CD4-positive, alpha-beta T cell treated with Interferon gamma for 1 hour (primary cell): ENCODE data around the gene TREH.

Experiments
- DNase-seq: peaks from one replicate; pipeline ENCODE4 v3.0.0-alpha.2; 2020

TREH gene

DNA sequence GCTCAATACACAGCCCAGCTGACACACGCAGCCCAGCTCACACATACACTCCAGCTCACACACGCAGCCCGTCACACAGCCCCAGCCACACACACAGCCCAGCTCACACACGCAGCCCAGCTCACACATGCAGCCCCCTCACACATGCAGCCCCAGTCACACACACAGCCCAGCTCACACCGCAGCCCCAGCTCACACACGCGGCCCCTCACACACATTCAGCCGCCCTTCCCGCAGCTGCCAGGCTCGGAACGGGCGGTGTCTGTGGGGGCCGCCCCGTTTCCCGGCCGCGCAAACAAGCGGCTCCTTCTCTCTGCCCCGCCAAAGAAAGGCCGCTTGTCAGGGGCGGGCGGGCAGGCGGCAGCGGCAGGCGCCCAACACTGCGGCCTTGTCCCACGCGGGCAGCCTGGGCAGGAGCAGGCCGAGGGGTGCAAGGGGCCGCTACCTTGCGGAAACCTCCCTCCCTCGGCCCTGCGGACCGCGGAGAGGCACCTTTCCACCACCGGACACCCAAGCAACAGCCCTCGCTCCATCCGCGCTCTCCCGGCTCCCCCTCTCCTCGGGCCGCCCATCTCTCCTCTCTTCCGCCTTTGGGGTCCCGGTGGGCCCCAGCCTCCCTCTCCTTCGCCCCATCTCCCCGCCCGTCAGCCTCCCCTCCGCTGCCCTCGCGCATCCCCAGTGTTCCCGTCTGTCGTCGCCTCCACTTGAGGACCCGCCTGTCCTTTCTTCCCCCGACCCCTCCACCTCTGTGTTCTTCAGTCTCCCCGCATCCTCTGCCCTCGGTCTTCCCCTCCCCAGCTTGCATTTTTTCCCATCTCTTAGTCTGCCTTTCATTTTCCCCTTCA is 69.8 kb downstream of the TREH start:
- peak; percentile 33 for DNase-seq

DNA sequence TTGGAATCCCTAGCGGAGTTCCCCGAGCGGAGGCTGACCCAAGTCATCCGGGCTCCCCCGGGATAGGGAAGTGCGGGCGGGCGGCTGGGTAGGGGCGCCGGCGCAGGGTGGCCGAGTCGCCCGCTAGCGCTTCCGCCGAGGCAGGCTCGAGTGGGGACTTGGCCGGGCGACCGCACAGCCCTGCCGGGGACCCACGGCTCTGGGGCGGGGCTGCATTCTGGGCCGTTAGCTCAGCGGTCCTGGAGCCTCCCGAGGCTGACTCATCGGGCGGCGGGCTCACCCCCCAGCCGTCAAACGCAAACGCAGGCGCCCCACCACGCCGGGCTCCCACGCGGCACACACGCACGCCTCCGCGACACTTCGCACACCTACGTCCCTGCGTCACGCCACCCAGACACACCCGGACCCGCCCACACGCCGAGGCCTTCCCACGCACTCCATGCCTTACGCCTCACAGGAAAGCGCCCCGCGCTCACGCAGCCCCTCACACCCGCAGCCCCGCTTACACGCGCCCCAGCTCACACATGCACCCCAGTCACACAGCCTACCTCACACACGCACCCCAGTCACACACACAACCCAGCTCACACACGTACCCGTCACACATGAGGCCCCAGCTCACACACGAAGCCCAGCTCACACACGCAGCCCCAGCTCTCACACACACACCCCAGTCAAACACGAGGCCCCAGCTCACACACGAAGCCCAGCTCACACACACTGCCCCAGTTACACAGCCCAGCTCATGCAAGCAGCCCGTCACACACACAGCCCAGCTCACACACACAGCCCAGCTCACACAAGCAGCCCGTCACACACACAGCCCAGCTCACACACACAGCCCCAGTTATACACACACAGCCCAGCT is 70.9 kb downstream of the TREH start:
- DNase-seq, result peak; percentile 90

DNA sequence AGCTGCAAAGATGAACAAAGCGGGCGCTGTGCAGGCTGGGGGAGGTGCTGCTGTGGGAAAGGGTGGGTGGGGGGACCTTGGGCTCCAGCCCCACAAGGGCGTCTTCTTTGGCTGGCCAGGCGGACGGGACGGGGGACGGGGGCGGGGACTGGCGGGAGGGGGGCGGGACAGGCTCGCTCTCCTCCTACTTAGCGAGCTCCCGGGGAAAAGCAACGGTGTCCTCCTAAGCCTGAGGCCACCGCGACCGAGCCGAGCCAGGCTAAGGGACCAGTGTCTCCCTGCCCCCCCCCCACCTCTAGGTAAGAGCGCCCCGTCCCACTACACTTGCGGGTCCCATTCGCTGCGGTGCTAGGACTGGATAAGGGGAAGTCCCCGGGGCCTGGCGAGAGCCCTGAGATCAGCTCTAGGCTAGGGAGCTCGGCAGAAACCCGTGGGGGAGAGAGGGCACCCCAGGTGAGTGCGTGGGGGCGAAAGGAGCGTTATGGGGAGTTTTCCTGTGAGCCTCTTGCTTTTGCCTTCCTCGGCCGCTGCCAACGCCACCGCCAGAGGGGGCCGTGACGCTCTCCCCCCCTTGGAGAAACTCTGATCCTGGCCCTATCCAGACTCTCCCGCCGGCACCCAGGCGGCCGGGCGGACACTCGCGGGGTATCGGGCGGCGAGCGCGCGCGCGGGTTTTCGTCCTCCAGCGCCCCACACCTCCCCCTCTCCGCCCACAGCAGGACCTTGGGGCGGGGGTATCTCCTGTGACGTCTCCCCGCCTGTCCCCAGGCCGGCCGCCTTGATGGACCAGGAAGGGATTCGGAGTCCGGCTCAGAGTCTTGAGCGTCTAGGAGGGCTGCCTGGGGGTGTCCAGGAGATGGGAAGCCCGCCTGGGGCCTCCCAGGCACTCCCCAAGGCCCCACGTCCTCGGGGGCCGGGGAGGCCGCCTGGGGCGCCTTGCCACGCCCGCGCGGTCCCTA is 71.8 kb downstream of the TREH start, which contains the start of gene PHLDB1:
Gene PHLDB1 (plus strand): TSS at position 215 of the 959 bp plus-strand sequence. CDS start 6,222 bp downstream, outside the sequence.
- peak; percentile 40 for DNase-seq
